ENCODE data around the gene PRPF31. TPM values are rescaled to one million over a fixed set of nuclear protein-coding genes. Genes with fewer than 3 reads are reported as not detected.

Gene PRPF31
- total and polyA plus RNA-seq, 9 of the 15 experiments (the other 6 are each of a cell fraction or from before 2014, with no cell fraction given), result 5.8 to 92.2 (median 69.2) TPM

DNA sequence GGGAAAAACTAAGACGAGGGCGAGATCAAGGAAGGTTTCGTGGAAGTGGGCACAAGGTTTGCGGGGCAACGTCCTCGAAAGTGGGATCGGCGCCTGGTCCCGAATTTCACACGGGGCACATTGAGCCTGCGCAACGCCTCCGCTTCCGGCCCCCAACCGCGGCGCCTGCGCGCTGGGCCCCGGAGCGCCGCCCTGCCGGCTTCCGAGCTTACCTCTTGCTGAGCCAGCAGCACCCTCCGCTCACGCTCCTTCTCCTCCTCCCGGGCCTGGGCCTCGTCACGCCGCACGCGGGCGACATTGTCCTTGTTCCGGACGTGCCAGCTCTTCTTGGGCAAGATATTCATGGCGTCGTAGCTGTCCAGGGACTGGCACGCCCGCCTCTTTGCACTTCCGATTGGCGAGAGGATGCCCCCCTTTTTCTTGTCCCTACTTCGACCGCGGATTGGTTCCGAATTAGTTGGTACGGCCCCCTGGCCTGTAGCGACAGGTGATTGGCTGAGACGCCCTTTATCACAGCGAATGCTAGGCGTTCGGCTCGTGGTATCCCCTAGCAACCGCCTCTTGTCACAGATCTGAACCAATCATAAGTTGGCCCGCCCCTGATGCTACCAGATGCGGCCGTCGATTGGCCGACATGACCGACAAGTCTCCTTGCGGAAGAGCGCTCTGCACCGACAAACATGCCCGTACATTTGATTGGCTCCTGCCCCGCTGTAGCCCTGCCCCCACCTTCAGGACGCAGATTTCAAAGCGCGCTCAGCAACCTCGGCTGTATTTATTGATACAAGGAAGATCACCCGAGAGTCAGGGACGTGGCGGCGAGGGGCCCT, 44.0 kb downstream of the PRPF31 start, which contains the start of gene LENG1 (continued):
- TF ChIP-seq, protein P1, sequence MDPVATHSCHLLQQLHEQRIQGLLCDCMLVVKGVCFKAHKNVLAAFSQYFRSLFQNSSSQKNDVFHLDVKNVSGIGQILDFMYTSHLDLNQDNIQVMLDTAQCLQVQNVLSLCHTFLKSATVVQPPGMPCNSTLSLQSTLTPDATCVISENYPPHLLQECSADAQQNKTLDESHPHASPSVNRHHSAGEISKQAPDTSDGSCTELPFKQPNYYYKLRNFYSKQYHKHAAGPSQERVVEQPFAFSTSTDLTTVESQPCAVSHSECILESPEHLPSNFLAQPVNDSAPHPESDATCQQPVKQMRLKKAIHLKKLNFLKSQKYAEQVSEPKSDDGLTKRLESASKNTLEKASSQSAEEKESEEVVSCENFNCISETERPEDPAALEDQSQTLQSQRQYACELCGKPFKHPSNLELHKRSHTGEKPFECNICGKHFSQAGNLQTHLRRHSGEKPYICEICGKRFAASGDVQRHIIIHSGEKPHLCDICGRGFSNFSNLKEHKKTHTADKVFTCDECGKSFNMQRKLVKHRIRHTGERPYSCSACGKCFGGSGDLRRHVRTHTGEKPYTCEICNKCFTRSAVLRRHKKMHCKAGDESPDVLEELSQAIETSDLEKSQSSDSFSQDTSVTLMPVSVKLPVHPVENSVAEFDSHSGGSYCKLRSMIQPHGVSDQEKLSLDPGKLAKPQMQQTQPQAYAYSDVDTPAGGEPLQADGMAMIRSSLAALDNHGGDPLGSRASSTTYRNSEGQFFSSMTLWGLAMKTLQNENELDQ (CRISPR knock-in tag; IDR thresholded peaks at IDR 0.05; ENCODE audit: borderline replicate concordance), result no peak
- no peak for TF ChIP-seq SAFB (IDR thresholded peaks at IDR 0.05; ENCODE audit: borderline replicate concordance, low read depth, low read length)
- no peak for TF ChIP-seq BRF1 (IDR thresholded peaks at IDR 0.05; ENCODE audit: borderline replicate concordance, extremely low read depth, insufficient read length)
- TF ChIP-seq HDAC6 (IDR thresholded peaks at IDR 0.05; ENCODE audit: low read depth, low read length), result no peak
- no peak for TF ChIP-seq GATAD2A (IDR thresholded peaks at IDR 0.05)
- no peak for TF ChIP-seq LEF1 (IDR thresholded peaks at IDR 0.05)
- TF ChIP-seq ZNF347 (CRISPR knock-in tag; IDR thresholded peaks at IDR 0.05; ENCODE audit: low read depth), result no peak
- no peak for TF ChIP-seq ZNF212 (CRISPR knock-in tag; IDR thresholded peaks at IDR 0.05)
- no peak for TF ChIP-seq ARHGAP35 (IDR thresholded peaks at IDR 0.05; ENCODE audit: partially characterized antibody)
- peak; percentile 89 for TF ChIP-seq GABPB1 (CRISPR knock-in tag; IDR thresholded peaks at IDR 0.05)
- peak; percentile 88 for TF ChIP-seq ETV5 (CRISPR knock-in tag; IDR thresholded peaks at IDR 0.05; ENCODE audit: low read depth)
- TF ChIP-seq, protein P2, sequence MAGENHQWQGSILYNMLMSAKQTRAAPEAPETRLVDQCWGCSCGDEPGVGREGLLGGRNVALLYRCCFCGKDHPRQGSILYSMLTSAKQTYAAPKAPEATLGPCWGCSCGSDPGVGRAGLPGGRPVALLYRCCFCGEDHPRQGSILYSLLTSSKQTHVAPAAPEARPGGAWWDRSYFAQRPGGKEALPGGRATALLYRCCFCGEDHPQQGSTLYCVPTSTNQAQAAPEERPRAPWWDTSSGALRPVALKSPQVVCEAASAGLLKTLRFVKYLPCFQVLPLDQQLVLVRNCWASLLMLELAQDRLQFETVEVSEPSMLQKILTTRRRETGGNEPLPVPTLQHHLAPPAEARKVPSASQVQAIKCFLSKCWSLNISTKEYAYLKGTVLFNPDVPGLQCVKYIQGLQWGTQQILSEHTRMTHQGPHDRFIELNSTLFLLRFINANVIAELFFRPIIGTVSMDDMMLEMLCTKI (IDR thresholded peaks at IDR 0.05; ENCODE audit: partially characterized antibody), result no peak
- TF ChIP-seq, protein P3, sequence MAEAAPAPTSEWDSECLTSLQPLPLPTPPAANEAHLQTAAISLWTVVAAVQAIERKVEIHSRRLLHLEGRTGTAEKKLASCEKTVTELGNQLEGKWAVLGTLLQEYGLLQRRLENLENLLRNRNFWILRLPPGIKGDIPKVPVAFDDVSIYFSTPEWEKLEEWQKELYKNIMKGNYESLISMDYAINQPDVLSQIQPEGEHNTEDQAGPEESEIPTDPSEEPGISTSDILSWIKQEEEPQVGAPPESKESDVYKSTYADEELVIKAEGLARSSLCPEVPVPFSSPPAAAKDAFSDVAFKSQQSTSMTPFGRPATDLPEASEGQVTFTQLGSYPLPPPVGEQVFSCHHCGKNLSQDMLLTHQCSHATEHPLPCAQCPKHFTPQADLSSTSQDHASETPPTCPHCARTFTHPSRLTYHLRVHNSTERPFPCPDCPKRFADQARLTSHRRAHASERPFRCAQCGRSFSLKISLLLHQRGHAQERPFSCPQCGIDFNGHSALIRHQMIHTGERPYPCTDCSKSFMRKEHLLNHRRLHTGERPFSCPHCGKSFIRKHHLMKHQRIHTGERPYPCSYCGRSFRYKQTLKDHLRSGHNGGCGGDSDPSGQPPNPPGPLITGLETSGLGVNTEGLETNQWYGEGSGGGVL (CRISPR knock-in tag; IDR thresholded peaks at IDR 0.05), result no peak
- TF ChIP-seq YY1 (IDR thresholded peaks at IDR 0.05; ENCODE audit: borderline replicate concordance in 1 of 3, control insufficient read depth in 1 of 3, extremely low read depth in 1 of 3, insufficient read depth in 3 of 3, insufficient read length in 1 of 3, insufficient replicate concordance in 2 of 3, low read depth in 1 of 3, low read length in 2 of 3), result peak in 2 of 3 experiments; percentile 75 to 82
- no peak for TF ChIP-seq ZNF561 (CRISPR knock-in tag; conservative IDR thresholded peaks at IDR 0.05)
